Ramos (cell line): ENCODE results near the gene MDM2.

Experiments used
- in situ Hi-C: fragments of 300-500 bp; cut with MboI; formaldehyde crosslinking; loops from one replicate; pipeline ENCODE4 v1.14.3; 2022; ENCODE audit warnings: low sequenced_read_pairs; ENCODE audit not compliant: unreplicated experiment

Gene MDM2

DNA sequence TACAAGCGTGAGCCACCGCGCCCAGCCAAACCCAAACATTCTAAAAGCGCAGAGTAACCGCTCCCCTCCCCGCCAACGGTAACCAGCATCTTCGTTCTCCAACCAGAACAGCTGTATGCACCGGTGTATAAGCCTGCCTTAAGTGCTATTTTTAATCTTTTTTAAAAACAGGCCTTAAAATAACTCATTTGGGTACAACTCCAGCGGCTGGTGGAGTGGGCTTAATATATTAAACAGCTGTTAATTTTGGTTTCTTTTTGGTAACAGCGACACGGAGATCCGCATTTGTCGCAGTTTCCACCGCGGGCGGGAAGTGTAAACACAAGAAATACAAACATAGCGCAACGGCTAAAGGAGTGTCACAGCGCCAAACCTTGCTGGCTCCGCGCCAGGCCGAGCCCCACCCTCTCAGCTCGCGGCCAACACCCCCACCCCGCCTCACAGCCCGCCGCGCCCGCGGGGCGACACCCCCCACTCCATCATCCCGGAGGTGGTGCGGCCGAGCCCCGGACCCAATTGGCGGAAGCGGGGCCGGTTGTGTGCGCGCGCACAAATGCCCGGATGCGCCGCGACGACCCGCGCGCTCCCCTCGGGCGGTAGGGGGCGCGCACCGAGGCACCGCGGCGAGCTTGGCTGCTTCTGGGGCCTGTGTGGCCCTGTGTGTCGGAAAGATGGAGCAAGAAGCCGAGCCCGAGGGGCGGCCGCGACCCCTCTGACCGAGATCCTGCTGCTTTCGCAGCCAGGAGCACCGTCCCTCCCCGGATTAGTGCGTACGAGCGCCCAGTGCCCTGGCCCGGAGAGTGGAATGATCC, at the start of gene MDM2:
MDM2 (plus strand) TSS at position 602 of the 812 bp plus-strand sequence. CDS start 301 bp downstream, outside the sequence.
- in situ Hi-C loops: loop anchor here (5.0 to 10.0 kb wide), 2 partner anchors 35 to 173 kb away; no protein-coding TSS in a partner anchor

DNA sequence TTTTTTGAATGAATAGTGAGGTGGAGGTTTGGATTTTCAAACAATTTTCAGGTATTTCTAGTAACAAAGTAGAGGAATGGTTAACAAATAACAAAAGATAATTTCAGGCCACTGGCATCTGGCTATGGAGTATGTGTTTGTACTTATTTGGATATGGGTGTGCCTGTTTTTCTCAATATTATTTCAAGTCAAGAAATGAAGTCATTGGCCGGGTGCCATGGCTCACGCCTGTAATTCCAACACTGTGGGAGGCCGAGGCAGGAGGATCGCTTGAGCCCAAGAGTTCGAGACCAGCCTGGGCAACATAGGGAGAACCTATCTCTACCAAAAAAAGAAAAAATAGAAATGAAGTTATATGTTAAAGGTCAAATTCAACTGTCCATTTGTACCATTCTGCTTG, 48.1 kb upstream of the MDM2 start:
- in situ Hi-C loops: no loop called here

DNA sequence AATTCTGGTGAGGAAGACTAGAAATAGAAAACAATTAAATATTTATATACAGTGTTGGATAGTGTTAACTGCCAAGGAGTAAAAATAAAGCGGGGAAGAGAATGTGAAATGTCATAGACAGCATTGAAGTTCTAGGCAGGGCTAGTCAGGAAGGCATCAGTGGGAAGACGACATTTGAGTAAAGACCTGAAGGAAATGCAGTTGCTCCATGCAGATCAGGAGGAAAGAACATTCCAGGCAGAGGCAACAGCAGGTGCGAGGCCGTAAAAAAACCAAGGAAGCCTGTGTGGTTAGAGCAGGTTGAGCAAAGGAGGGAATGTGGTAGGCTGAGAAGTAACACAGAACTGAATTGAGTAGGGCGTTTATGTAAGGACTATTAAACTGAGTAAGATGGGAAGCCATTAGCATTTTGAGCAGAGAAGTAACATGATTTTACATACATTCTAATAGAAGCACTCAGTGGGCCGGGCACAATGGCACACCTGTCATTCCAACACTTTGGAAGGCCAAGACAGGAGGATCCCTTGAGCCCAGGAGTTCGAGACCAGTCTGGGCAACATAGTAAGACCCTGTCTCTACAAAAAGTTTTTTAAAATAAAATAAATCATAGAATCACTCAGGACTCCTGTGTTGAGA, 47.1 kb upstream of the MDM2 start:
- in situ Hi-C loops: no loop called here

DNA sequence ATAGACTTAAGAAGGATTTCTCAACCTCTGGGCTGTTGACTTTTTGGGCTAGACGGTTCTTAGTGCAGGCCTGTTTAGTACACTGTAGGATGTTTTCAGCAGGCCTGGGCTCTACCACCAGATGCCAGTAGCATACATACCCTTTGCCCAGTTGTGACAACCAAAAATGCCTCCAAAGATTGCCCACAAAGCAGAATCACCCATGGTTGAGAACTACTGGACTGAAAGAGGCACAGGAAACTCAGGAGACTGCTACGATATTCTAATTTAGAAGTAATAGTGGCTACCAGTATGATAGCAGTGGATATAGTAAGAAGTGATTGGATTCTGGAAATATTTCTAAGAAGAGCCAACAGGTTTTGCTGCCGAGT, 46.5 kb upstream of the MDM2 start:
- in situ Hi-C loops: no loop called here

DNA sequence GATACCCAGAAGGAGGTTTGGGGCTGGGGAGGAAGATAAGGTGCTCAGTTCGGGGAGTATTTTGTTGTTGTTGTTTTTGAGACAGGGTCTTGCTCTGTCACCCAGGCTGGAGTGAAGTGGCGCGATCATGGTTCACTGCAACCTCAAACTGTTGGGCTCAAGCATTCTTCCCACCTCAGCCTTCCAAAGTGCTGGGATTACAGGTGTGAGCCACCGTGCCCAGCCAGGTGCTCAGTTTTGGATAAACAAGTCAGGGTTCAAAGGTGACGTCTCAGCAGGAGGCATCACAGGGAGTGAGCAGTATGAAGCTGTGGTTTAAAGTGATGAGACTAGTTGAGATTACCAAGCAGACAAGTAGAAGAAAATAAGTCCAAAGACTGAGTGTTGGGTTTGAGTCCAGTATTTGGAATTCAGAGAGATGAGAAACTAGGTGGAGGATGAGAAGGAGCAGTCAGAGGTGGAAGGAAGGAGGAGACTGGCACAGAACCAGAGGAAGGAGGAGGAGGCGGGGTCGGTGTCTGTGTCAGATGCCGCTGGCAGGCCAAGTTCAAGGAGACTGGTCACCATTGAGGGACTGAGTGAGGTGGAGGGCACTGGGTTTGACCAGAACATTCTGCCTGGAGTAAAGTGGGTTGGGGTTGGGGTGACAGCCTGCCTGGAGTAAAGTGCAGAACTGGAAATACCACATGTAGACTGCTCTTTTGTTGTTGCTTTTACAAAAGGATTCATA, 45.9 kb upstream of the MDM2 start:
- in situ Hi-C loops: no loop called here

DNA sequence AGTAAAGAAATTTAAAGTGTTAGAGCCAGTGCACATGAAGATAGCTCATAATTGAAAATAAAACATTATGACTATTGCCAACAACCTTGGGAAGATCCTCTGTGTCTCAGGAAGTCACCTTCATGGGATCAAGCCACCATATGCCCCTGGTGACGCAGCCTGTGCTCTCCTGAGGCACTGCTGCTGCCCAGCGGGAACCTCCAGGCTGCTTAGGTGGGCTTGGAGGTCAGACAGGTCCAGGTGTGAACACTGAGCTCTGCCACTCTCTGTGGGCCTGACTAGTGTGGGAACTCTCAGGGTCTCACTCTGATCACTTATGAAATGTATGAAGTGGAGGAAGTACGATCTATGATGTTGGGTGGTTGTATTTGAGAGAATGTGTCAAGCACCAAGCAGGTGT, 45.3 kb upstream of the MDM2 start:
- in situ Hi-C loops: no loop called here

DNA sequence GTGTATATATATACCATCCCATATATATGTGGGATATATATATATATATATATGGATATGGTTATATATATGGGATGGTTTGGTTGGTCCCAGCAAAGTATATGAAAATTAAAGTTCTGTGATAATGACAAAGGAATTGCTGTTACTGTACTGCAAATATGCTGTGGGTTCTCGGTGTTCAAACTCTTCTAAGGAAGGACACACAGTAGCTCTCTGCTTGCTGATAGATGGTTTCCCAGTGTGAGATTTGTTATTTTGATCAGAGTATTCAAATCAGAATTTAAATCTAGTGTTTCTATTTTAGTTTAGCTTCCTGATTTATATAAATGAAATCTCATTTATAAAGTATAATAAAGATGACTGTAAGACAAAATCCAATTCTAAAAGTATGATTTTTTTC, 42.3 kb upstream of the MDM2 start:
- in situ Hi-C loops: no loop called here

DNA sequence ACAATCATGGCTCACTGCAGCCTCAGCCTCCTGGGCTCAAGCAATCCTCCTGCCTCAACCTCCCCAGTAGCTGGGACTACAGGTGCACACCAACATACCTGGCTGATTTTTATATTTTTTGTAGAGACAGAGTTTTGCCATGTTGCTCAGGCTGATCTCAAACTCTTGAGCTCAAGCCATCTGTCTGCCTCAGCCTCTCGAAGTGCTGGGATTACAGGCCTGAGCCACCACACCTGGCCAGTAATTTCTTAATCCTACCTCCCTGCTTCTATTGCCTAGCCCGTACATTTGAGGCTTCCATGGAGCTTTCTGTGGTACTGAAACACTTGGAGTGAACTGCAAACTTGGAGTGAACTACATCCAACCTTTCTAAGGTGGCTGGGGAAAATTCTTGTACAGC, 41.3 kb upstream of the MDM2 start:
- in situ Hi-C loops: no loop called here

DNA sequence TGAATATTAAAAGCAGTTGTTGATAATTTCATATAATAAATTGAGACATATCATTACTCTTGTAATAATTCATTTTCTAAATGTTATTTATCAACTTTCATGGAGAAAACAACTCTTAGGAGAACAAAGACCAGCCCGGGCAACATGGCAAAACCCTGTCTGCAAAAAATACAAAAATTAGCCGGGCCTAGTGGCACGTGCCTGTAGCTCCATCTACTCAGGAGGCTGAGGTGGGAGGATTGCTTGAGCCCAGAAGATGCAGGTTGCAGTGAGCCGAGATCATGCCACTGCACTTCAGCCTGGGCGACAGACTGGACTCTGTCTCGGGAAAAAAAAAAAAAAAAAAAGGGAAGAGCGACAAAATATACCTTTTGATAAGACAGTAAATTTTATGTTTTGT, 40.8 kb upstream of the MDM2 start:
- in situ Hi-C loops: no loop called here

DNA sequence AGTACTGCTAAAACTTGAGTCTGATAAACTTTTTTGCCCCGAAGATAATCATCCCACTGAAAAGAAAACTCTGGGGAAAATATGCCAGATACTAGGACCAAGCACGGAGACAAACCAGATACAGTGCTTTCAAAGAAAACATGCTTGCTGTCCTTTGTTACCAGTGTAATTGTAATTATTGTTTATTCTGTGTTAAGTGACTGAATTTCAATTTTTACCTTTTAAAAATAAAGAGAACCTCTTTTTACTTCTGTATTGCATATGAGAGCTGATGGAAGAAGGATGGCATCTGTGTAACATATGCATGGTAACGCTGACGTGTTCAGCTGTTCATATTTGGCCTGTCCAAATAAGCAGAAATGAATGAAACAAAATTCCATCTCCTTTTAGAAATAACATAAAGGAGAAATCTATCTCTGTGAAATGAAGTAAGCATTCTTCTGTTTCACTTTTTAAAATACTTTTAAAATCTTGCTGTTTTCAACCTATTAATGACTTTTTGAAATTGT, 39.5 kb upstream of the MDM2 start:
- in situ Hi-C loops: no loop called here

DNA sequence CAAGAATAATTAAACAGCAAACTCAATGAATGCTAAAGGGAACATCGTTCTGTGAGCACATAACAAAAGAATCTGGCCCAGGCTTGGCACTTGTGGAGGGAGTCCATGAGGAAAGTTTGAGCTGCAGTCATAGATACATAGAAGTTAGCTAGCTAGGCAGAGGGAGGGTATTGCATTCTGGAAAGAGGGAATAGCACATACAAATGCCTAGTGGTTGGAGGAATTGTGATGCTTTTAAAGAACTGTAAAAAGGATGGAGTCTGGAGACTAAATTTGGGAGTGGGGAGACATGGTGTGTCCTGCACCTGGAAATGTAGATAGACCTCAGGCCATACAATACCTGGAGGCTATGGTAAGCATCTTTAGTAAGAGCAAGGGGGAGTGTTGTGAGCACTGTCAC, 38.0 kb upstream of the MDM2 start:
- in situ Hi-C loops: loop anchor here (5.0 kb wide), 1 partner anchor 37 kb away; the partner anchor contains the start of gene MDM2

DNA sequence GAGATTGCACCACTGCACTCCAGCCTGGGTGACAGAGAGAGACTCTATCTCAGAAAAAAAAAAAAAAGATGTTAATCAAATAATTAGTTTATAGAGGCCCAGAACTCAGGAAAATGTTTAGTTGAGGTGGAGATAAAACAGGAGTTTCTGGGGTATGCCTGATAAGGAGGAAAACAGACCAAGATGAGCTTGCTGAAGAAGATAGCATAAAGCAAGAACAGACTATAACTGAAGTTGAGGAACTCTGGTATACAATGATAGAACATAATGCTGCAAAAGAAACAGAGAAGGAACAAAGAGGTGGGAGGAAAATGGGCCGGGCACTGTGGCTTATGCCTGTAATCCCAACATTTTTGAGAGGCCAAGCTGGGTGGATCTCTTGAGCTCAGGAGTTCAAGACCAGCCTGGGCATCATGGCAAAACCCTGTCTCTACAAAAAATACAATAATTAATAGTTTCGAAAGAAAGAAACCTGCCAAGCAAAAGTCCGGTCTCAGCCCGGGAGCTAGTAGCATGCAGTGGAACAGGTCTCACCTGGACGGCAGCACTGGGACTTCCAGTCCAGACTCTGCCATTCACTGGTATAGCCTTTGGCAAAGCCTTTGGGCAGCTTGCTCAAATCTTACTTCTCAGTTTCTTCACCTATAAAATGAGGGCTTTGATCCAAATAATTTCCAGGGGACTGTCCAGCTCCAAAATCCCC, 36.6 kb upstream of the MDM2 start:
- in situ Hi-C loops: loop anchor here (5.0 kb wide), 1 partner anchor 36 kb away; the partner anchor contains the start of gene MDM2

DNA sequence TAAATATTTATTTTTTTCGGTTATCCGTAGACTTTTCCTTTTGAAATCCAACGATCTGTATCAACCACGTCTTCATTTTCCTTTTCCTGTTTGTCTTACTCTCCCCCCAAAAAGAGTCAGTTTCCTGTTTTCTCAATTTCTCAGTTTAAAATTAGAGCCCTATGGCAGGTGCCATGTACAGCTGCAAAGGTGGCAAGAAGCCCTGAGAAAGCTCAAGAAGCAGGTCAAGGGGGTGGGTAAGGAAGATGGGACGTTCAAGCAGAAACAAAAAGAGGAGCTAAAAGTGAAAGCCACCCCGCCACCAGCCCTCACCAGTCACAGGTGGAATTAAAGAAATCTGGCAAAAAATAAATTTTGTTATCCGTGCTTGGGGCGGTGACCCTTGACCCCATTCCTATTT, 35.3 kb upstream of the MDM2 start:
- in situ Hi-C loops: loop anchor here (5.0 kb wide), 1 partner anchor 35 kb away; the partner anchor contains the start of gene MDM2

DNA sequence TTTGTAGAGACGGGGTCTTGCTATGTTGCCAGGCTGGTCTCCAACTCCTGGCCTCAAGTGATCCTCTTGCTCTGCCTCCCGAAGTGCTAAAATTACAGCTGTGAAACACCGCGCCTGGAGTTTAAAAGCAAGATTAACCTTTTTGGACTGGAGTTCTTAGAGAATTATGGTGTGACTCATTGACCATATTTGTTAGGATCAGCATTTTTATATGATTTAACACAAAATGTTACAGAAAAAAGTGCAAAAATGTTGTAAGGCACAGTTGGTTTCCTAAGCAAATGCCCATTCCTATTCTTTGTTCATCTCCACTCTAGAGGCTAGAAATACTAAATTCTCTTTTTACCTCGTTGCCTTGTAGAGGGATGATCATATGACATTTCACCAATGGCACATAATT, 34.4 kb upstream of the MDM2 start:
- in situ Hi-C loops: loop anchor here (5.0 kb wide), 1 partner anchor 34 kb away; the partner anchor contains the start of gene MDM2

DNA sequence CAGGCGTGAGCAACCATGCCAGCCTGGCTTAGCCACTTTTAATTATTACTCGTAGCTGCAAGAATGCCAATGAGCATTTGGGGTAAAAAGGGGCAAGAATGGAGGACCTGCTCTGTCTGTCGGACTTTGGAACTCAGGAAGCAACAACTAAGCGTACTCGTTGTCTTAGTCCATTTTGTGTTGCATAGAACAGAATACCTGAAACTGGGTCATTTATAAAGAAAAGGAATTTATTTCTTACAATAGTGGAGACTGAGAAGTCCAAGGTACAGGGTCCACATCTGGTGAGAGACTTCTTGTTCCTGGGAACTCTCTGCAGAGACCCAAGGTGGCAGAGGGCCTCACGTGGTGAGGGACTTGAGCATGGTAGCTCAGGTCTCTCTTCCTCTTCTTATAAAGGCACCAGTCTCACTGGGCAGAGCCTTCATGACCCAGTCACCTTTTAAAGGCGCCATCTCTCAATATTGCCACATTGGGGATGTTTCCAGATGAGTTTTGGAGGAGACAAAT, 32.8 kb upstream of the MDM2 start:
- in situ Hi-C loops: no loop called here

DNA sequence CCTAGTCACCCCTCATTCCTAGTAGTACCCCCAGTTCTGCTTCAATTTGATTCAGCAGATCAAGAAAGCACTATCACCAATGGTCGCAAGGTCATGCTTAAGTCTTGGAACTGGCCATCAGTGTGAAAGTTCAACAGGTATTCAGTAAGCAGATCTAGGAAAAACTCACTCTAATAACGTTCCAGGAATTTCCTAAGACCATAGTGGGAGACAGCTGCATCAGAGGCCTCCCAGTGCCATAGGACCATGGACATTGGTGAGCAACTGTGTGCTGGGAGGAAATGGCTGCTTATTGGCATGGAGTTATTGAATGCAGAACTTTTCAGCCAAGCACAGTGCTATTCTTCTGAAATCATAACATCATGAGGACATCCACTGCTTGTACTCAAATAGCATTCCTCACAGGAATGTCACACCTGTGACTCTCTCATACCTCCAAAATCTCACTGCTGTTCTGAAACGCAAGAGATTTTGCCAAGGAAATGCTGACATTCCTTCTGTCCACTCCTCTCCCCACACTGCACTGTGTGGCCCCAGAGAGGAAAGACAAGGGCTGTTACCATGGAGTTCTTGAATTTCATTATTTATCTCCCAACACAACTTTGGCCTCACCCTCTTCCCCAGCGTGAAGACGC, 30.9 kb upstream of the MDM2 start:
- in situ Hi-C loops: no loop called here

DNA sequence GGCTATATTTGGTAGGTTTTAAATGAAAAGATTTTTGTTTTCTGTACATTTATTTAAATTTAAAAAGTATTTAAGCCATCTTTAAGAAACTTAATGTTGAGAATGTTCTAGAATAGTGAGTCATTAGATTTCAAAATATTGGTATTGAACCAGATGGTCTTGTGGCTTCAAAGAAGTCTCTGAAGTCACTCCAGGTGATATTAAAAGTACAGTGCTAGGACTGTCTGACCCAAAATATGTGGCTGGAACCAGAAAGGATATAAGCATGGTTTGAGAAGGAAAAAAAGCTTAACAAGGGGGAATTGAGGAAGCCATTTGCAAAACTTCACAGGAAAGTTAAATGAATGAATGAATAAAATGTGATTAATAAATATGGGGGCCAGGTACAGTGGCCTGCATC, 28.7 kb upstream of the MDM2 start:
- in situ Hi-C loops: no loop called here

DNA sequence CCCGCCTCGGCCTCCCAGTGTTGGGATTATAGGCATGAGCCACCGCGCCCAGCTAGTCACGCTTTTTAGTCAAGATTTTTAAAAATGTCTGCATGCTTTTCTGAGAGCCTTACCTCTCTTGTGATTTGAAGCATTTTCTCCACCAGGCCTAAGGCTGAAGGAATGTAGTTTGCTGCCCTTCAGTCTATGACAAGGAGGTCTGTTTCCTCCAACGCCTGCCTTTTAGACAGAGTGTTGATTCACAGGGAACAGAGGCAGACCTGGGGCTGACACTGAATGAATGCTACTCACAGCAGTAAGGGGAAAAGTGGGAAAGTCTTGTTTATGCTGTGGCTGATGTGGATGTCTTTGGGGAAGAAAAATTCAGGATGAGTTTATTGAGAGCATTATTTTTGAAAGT, 27.2 kb upstream of the MDM2 start:
- in situ Hi-C loops: no loop called here

DNA sequence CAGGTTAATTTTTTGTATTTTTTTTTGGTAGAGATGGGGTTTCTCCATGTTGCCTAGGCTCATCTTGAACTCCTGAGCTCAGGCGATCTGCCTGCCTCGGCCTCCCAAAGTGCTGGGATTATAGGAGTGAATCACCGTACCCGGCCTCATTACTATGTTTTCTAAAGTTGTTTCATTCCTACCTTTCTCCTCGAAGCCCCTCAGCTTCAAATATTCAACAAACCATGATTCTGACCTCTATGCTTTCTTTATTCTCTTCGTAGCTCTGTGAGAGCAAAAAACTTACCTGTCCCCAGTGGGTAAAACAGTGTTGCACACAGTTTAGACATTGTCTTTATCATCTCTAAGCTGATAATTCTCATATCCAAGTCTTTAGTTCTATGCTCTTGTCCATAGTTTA, 26.2 kb upstream of the MDM2 start:
- in situ Hi-C loops: no loop called here
